CD4-positive, alpha-beta memory T cell (primary cell): ENCODE data around the gene HCFC1. TPM values are rescaled to one million over a fixed set of nuclear protein-coding genes. Genes with fewer than 3 reads are reported as not detected.

Source experiments
- CTCF ChIA-PET: fragments of 350-600 bp; sonication (Branson Sonifier 250); formaldehyde crosslinking; loops from one replicate; lab custom pipeline; 2021; ENCODE audit warnings: inconsistent platforms; ENCODE audit not compliant: partially characterized antibody; lab: Charles Lee
- POLR2A ChIA-PET: fragments of 350-600 bp; sonication (Branson Sonifier 250); formaldehyde crosslinking; loops from one replicate; lab custom pipeline; 2021; ENCODE audit not compliant: partially characterized antibody; lab: Charles Lee
- DNase-seq, 5 donors: peaks; one replicate each; pipeline versions ENCODE4 v3.0.0 to v3.0.0-alpha.2; 2020 to 2022; ENCODE audit warnings: mixed read lengths in 1 of 5
- H3K27ac ChIP-seq: one replicate; pipeline ENCODE4 v1.7.0; 2013; ENCODE audit warnings: low read depth, low read length
- H3K27me3 ChIP-seq: 2 replicates; pipeline ENCODE4 v1.7.0; 2013; ENCODE audit warnings: mild to moderate bottlenecking, low read length, moderate library complexity; ENCODE audit not compliant: insufficient read depth
- H3K36me3 ChIP-seq: 2 replicates; pipeline ENCODE4 v1.7.0; 2013; ENCODE audit warnings: mild to moderate bottlenecking, low read length, moderate library complexity; ENCODE audit not compliant: insufficient read depth
- H3K4me1 ChIP-seq: 2 replicates; pipeline ENCODE4 v1.7.0; 2013; ENCODE audit warnings: mild to moderate bottlenecking, low read length, moderate library complexity; ENCODE audit not compliant: insufficient read depth
- H3K4me3 ChIP-seq, 2 donors: one replicate each; pipeline ENCODE4 v1.7.0; 2013; ENCODE audit warnings: low read length in 2 of 2, mild to moderate bottlenecking in 1 of 2
- H3K9me3 ChIP-seq, 2 donors: one replicate each; pipeline ENCODE4 v1.7.0; 2013; ENCODE audit warnings: low read length in 2 of 2, control low read depth in 1 of 2; ENCODE audit not compliant: control insufficient read depth in 1 of 2
- H3K27ac Mint-ChIP-seq, 7 donors: one replicate each; pipeline ENCODE4 v1.8.0; 2020 to 2021; ENCODE audit warnings: mixed read lengths in 7 of 7, mild to moderate bottlenecking in 6 of 7, inconsistent platforms in 3 of 7, moderate library complexity in 3 of 7
- H3K27me3 Mint-ChIP-seq, 2 donors: one replicate each; pipeline ENCODE4 v1.8.0; 2020 to 2021; ENCODE audit warnings: mixed read lengths in 2 of 2
- H3K36me3 Mint-ChIP-seq, 2 donors: one replicate each; pipeline ENCODE4 v1.8.0; 2020 to 2021; ENCODE audit warnings: mixed read lengths in 2 of 2, inconsistent platforms in 1 of 2, mild to moderate bottlenecking in 1 of 2
- H3K4me1 Mint-ChIP-seq, 4 donors: one replicate each; pipeline ENCODE4 v1.8.0; 2020 to 2021; ENCODE audit warnings: mixed read lengths in 4 of 4, mild to moderate bottlenecking in 1 of 4
- H3K4me3 Mint-ChIP-seq, 8 donors: one replicate each; pipeline ENCODE4 v1.8.0; 2020 to 2021; ENCODE audit warnings: mixed read lengths in 8 of 8, mild to moderate bottlenecking in 7 of 8, moderate library complexity in 6 of 8, inconsistent platforms in 3 of 8
- H3K9me3 Mint-ChIP-seq, 8 donors: one replicate each; pipeline ENCODE4 v1.8.0; 2020 to 2021; ENCODE audit warnings: mixed read lengths in 8 of 8, mild to moderate bottlenecking in 5 of 8, inconsistent platforms in 3 of 8, moderate library complexity in 1 of 8
- intact Hi-C: fragments of 100-400 bp; cut with micrococcal nuclease; formaldehyde crosslinking; loops from one replicate; pipeline ENCODE4 v1.15.1; 2023
- polyA plus RNA-seq, 2 donors: library from polyadenylated mRNA; unstranded; fragments of 300-500 nt; fragmentation: Illumina TruSeq; gene quantifications; one replicate each; pipeline ENCODE4 v1.2.3, GENCODE V29; 2021
- total RNA-seq, 2 experiments: library from RNA; stranded (reverse); gene quantifications; one replicate each; pipeline ENCODE4 v1.2.3, GENCODE V29; 2021

The HCFC1 gene
- total and polyA plus RNA-seq, 4 experiments from 2014 or later, result 1.6 to 53.4 (median 33.7) TPM

DNA sequence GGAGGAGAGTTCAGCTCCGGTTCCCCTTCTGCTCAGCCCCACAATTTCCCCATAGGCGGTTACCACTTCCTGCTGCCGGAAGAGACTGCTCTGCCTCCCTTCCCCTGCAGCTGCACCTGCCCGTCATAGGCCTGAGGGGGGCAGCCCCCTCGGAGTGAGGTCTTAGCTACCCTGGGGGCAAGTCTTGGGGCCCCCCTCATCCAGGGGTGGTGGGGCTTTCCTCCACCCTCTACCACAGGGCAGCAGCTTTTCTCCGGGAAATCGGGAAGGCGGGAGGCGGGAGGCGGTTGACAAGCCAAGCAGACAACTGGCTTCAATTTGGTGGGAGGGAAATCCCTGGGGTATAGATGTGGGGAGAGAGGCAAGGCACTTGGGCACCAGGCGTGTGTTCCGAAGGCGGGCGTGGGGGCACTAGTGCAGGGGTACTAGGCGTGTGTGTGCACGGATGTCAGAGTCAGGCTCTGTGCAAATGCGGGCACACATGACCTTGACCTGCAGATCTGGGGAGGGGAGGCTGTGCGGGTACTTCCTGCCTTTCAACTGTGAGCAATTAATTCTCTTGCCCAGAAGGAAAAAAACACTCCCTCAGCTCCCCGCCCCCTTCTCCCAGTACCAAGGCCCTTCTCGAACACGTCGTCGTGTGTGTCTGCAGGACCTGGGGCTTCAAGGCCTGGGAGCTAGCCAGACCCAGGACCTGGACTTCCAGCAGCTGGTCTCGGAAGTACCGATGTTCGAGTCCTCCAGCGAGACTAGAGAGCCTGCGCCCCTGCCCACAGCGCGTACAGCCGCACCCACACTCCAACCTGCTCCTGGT is 44.6 kb downstream of the HCFC1 start:
- peak overlapping the region; percentile 57 to 72 for H3K4me3 ChIP-seq
- Mint-ChIP-seq H3K9me3 (no peaks in the 10 kb centered on the region), H3K4me3 (peak overlapping the region; percentile 89 to 94 (median 92)), H3K27ac (peak overlapping the region; percentile 98 to 99 (median 99)), H3K27me3 (no peaks in the 10 kb centered on the region), H3K4me1 (peaks cover 10 to 73% (median 55%) of the 10 kb centered on the region in 4 donors), H3K36me3 (peaks cover 5 to 34% of the 10 kb centered on the region in 2 donors)
- H3K36me3 ChIP-seq, result peaks cover 3% of the 10 kb centered on the region
- peaks cover 29% of the 10 kb centered on the region for H3K4me1 ChIP-seq
- POLR2A ChIA-PET, result interaction anchor here (0.6 to 20.6 kb wide), 29 partner anchors 8 to 600 kb away, joined by 3 to 447 read pairs (median 4); partner anchors contain the start of genes AVPR2, HCFC1, IDH3G and IRAK1
- peak; percentile 84 to 92 (median 87) for DNase-seq
- peak overlapping the region; percentile 98 for H3K27ac ChIP-seq
- intact Hi-C loops, result loop anchor here (1.0 to 2.0 kb wide), 2 partner anchors 20 to 44 kb away; partner anchors contain the start of gene HCFC1
- H3K27me3 ChIP-seq, result no peaks in the 10 kb centered on the region
- CTCF ChIA-PET, result interaction anchor here (0.7 to 14.9 kb wide), 8 partner anchors 10 to 134 kb away, joined by 3 to 290 read pairs (median 5); partner anchors contain the start of genes HCFC1 and RENBP
- no peaks in the 10 kb centered on the region for H3K9me3 ChIP-seq

DNA sequence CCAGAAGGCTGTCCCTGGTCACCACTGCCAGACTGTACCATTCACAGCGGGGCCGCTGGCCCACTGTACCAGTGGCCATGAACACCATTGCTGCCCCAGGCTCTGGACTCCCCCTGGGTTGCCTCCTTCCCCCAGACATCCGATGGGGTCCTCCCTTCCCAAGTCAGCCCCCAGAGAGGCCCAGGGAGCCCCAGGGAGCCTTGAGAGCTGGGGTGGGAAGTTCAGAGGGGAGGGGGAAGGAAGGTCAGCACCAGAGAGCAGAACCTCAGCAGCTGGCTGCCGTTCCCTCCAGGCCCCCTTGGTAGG is 45.1 kb downstream of the HCFC1 start:
- Histone ChIP-seq H3K27ac (peak overlapping the region; percentile 98), H3K9me3 (no peaks in the 10 kb centered on the region), H3K4me3 (peak overlapping the region; percentile 57 to 72), H3K4me1 (peaks cover 35% of the 10 kb centered on the region), H3K36me3 (no peaks in the 10 kb centered on the region), H3K27me3 (no peaks in the 10 kb centered on the region)
- H3K4me3 Mint-ChIP-seq, result peak overlapping the region; percentile 89 to 94 (median 92)
- H3K9me3 Mint-ChIP-seq, result no peaks in the 10 kb centered on the region
- peak overlapping the region; percentile 98 to 99 (median 99) for H3K27ac Mint-ChIP-seq
- H3K4me1 Mint-ChIP-seq, result peaks cover 9 to 75% (median 56%) of the 10 kb centered on the region in 4 donors
- no peak for DNase-seq
- POLR2A ChIA-PET, result interaction anchor here (0.6 to 20.6 kb wide), 26 partner anchors 9 to 563 kb away, joined by 3 to 447 read pairs (median 4); partner anchors contain the start of genes AVPR2, HCFC1, IDH3G and IRAK1
- intact Hi-C loops, result loop anchor here (1.0 to 2.0 kb wide), 2 partner anchors 20 to 45 kb away; partner anchors contain the start of gene HCFC1
- CTCF ChIA-PET, result interaction anchor here (0.9 to 14.9 kb wide), 6 partner anchors 10 to 133 kb away, joined by 3 to 290 read pairs (median 5); partner anchors contain the start of genes HCFC1 and RENBP
- H3K27me3 Mint-ChIP-seq, result no peaks in the 10 kb centered on the region
- H3K36me3 Mint-ChIP-seq, result peaks cover 2 to 31% of the 10 kb centered on the region in 2 donors

DNA sequence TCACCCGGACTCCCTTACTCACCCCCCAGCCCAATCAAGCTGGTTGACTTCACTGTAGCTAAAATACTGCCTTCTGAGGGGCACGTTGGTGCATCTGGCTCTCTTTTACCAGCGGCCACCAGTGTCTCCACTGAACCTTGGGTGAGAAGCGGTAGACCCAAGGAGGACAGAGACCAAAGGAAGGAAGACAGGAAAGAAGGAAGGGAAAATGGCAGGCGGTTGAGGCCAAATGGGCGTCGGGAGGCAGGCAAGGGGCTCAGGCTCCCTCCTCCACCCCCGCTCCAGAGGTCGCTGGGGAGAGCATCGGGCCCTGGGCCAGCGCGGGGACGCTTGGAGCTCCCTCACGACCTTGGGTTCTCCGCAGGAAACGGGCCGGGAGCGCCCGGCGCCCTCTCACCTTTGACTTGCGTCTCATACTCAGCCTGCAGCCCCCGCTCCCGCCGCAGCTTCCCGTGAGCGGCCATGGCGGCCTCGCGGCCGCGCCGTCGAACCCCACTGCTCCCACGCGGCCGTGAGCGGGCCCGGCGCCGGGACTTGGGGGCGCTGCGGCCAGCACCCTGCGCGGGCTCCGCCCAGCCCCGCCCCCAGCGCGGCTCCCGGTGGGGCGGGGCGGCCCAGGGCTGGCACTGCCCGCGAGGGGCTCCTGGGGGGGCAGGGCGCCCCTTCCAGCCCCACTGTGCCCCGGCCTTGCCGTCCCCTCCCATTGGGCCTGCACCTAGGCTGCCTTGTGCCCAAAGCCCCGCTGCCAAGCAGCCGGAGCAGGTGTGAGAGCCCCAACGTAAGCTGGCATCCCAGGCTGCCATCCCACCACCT is 45.7 kb downstream of the HCFC1 start, which contains the start of gene ARHGAP4:
Gene ARHGAP4 (minus strand): TSS at position 526 of the 813 bp plus-strand sequence. CDS start 62 bp downstream, at position 464.
- H3K27ac ChIP-seq, result peak within 1 kb of the TSS; percentile 98
- Mint-ChIP-seq H3K27ac (peak within 1 kb of the TSS; percentile 98 to 99 (median 99)), H3K4me3 (peak within 1 kb of the TSS; percentile 89 to 96 (median 95)), H3K36me3 (peaks cover 0 to 29% of the 10 kb centered on the region in 2 donors), H3K4me1 (peaks cover 9 to 73% (median 52%) of the 10 kb centered on the region in 4 donors), H3K9me3 (no peaks in the 10 kb centered on the region), H3K27me3 (no peaks in the 10 kb centered on the region)
- peak; percentile 32 to 57 (median 45) for DNase-seq
- ChIA-PET CTCF (interaction anchor here (0.9 to 14.9 kb wide), 13 partner anchors 8 to 163 kb away, joined by 3 to 290 read pairs (median 5); partner anchors contain the start of genes IDH3G, NAA10, RENBP and SSR4), POLR2A (interaction anchor here (0.5 to 20.6 kb wide), 32 partner anchors 9 to 985 kb away, joined by 3 to 447 read pairs (median 4); partner anchors contain the start of genes ATP6AP1, AVPR2, HCFC1 and IDH3G)
- H3K27me3 ChIP-seq, result no peaks in the 10 kb centered on the region
- intact Hi-C loops, result loop anchor here (1.0 to 2.0 kb wide), 3 partner anchors 8 to 45 kb away; partner anchors contain the start of gene HCFC1
- peaks cover 40% of the 10 kb centered on the region for H3K4me1 ChIP-seq
- peak within 1 kb of the TSS; percentile 72 to 91 for H3K4me3 ChIP-seq
- H3K36me3 ChIP-seq, result peaks cover under 1% of the 10 kb centered on the region
- no peaks in the 10 kb centered on the region for H3K9me3 ChIP-seq

DNA sequence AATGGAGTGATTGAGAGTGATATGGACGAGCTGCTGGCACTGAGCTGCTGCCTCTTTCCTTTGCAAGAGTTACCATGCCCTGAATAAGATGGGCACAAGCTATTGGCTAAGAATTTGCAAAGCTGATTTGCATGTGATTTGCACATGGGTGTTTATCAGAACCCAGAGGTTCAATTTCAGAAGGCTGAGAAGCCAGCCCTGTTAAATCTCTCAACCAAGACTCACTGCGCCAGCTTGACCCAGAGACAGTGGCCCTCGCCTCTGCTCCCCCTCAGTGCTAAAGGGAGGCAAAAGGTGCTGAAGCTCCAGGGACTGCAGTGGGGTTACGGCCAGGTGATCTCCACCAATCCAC is 46.3 kb downstream of the HCFC1 start:
- peaks cover 9 to 73% (median 47%) of the 10 kb centered on the region in 4 donors for H3K4me1 Mint-ChIP-seq
- H3K9me3 ChIP-seq, result no peaks in the 10 kb centered on the region
- DNase-seq, result peak in 4 of 5 donors; percentile 33 to 50 (median 42)
- CTCF ChIA-PET, result interaction anchor here (1.0 to 14.9 kb wide), 11 partner anchors 9 to 163 kb away, joined by 3 to 290 read pairs (median 5); partner anchors contain the start of genes IDH3G, NAA10, RENBP and SSR4
- peak overlapping the region; percentile 86 to 96 (median 95) for H3K4me3 Mint-ChIP-seq
- no peaks in the 10 kb centered on the region for H3K27me3 Mint-ChIP-seq
- peaks cover 43% of the 10 kb centered on the region for H3K4me1 ChIP-seq
- H3K36me3 Mint-ChIP-seq, result peaks cover 0 to 29% of the 10 kb centered on the region in 2 donors
- H3K9me3 Mint-ChIP-seq, result no peaks in the 10 kb centered on the region
- H3K27me3 ChIP-seq, result no peaks in the 10 kb centered on the region
- intact Hi-C loops, result loop anchor here (1.0 kb wide), 1 partner anchor 9 kb away; no protein-coding TSS in a partner anchor
- peaks cover 5% of the 10 kb centered on the region for H3K36me3 ChIP-seq
- POLR2A ChIA-PET, result interaction anchor here (0.5 to 20.6 kb wide), 20 partner anchors 16 to 984 kb away, joined by 3 to 447 read pairs (median 4); partner anchors contain the start of genes ATP6AP1, AVPR2, HCFC1 and IDH3G
- peak overlapping the region; percentile 72 to 91 for H3K4me3 ChIP-seq
- H3K27ac ChIP-seq, result peak overlapping the region; percentile 98
- peak overlapping the region; percentile 89 to 99 (median 95) for H3K27ac Mint-ChIP-seq

GRCh38 chrX:153924149-153924861 is 47.3 kb downstream of the HCFC1 start:
- intact Hi-C loops, result loop anchor here (1.0 kb wide), 1 partner anchor 23 kb away; no protein-coding TSS in a partner anchor
- DNase-seq, result peak in 4 of 5 donors; percentile 54 to 72 (median 58)
- Histone ChIP-seq H3K36me3 (peaks cover 9% of the 10 kb centered on the region), H3K9me3 (no peaks in the 10 kb centered on the region), H3K4me3 (peak overlapping the region; percentile 72 to 91), H3K27me3 (no peaks in the 10 kb centered on the region), H3K4me1 (peaks cover 38% of the 10 kb centered on the region), H3K27ac (peak overlapping the region; percentile 98)
- H3K9me3 Mint-ChIP-seq, result no peaks in the 10 kb centered on the region
- H3K36me3 Mint-ChIP-seq, result peaks cover 6 to 34% of the 10 kb centered on the region in 2 donors
- CTCF ChIA-PET, result interaction anchor here (0.7 to 14.9 kb wide), 11 partner anchors 10 to 130 kb away, joined by 3 to 290 read pairs (median 5); partner anchors contain the start of genes IDH3G, NAA10, RENBP and SSR4
- H3K27ac Mint-ChIP-seq, result peak overlapping the region; percentile 89 to 99 (median 95)
- H3K4me1 Mint-ChIP-seq, result peaks cover 10 to 78% (median 47%) of the 10 kb centered on the region in 4 donors
- H3K27me3 Mint-ChIP-seq, result no peaks in the 10 kb centered on the region
- POLR2A ChIA-PET, result interaction anchor here (0.8 to 20.6 kb wide), 9 partner anchors 15 to 488 kb away, joined by 3 to 447 read pairs (median 10); partner anchors contain the start of genes AVPR2, HCFC1, IDH3G and NAA10
- H3K4me3 Mint-ChIP-seq, result peak overlapping the region; percentile 86 to 96 (median 95)
